CD1c-positive myeloid dendritic cell (primary cell): ENCODE measurements around the gene TMEM138.
A peak's percentile ranks its signal among the peaks of the same experiment; 100 is the strongest.

Source experiments
- DNase-seq: peaks from one replicate; pipeline ENCODE4 v3.0.0-alpha.2; 2016; ENCODE audit errors: extremely low spot score

TMEM138 gene

GRCh38 chr11:61406067-61406466, 43.9 kb downstream of the TMEM138 start:
- no peak for DNase-seq

GRCh38 chr11:61406991-61407728, 45.0 kb downstream of the TMEM138 start:
- DNase-seq: no peak

GRCh38 chr11:61411589-61411988, 49.4 kb downstream of the TMEM138 start:
- DNase-seq: no peak

- DNase-seq: no peak
Measured at GRCh38 chr11:61413496-61413895, 51.3 kb downstream of the TMEM138 start.

- no peak for DNase-seq
Measured at GRCh38 chr11:61414547-61414946, 52.4 kb downstream of the TMEM138 start.

GRCh38 chr11:61415381-61415780, 53.2 kb downstream of the TMEM138 start:
- DNase-seq: no peak

- no peak for DNase-seq
Measured at GRCh38 chr11:61416941-61417340, 54.8 kb downstream of the TMEM138 start.

- DNase-seq: peak; percentile 70
Measured at GRCh38 chr11:61417670-61418069, 55.5 kb downstream of the TMEM138 start.

- DNase-seq: peak; percentile 10
Measured at GRCh38 chr11:61418136-61418535, 56.0 kb downstream of the TMEM138 start.
